HG02610 (cell line): Measurements from ENCODE around the gene PCDHB12.
"Not testable (repeated sequence)": the region's sequence is repeated elsewhere in the genome, so short reads cannot be mapped to it uniquely, and the experiment has no call there.

ENCODE experiments used
- ATAC-seq: cut with Tn5 transposase; IDR thresholded peaks from one replicate; pipeline ENCODE4 v1.9.1; 2021; ENCODE audit warnings: mild to moderate bottlenecking, moderate library complexity; ENCODE audit not compliant: unreplicated experiment

Gene PCDHB12

DNA sequence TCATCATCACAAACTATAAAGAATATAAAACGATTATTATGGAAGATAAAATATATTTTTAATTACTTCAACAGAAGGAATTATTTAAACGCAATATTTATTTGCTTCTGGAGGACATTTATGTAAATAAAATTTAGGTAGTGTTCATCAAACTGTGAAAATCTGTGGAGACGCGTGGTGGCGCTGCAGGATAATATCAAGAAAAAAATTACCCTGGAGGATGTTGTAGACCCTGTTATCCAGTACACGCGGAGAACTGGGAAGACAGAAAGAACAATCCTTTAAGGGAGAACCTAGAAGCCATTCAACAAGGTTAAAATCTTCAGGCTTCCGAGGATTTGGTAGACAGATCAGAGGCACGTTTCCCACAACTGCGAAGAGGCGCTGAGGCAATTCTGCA is at the start of gene PCDHB12:
Gene PCDHB12, plus strand, starts transcription at position 242 of the 400 bp plus-strand sequence. CDS start 189 bp downstream, outside the sequence.
- no peak for ATAC-seq

DNA sequence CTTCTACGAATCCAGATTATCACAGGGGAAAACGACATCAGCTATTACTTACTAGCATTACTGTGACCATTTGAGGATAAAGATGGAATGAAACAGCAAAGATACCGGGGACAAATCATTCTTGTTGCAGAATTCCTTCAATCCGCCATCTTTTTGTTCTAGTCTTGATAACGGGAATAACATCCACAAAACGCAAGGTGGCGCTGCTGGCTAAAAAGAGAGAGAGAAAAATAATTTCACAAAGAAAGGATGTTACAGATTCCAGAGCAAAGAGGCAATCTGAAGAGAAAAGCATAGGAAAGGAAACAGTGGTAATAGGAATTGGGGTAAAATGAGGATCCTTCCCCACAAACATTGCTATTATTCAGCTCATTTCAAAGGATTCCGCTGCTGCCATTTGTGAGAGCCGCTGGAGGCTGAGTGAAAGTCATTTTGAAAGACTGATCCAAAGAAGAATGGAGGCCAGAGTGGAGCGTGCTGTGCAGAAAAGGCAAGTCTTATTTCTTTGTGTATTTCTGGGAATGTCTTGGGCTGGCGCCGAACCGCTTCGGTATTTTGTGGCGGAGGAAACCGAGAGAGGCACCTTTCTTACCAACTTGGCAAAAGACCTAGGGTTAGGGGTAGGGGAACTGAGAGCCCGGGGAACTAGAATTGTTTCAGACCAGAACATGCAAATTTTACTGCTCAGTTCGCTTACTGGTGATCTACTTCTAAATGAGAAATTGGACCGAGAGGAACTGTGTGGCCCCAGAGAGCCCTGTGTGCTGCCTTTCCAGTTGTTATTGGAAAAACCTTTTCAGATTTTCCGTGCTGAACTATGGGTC is 35.9 kb upstream of the PCDHB12 start, which contains the start of gene PCDHB7:
Gene PCDHB7, plus strand, starts transcription at position 264 of the 824 bp plus-strand sequence. Its CDS starts 192 bp downstream, at position 456.
- ATAC-seq = no peak

DNA sequence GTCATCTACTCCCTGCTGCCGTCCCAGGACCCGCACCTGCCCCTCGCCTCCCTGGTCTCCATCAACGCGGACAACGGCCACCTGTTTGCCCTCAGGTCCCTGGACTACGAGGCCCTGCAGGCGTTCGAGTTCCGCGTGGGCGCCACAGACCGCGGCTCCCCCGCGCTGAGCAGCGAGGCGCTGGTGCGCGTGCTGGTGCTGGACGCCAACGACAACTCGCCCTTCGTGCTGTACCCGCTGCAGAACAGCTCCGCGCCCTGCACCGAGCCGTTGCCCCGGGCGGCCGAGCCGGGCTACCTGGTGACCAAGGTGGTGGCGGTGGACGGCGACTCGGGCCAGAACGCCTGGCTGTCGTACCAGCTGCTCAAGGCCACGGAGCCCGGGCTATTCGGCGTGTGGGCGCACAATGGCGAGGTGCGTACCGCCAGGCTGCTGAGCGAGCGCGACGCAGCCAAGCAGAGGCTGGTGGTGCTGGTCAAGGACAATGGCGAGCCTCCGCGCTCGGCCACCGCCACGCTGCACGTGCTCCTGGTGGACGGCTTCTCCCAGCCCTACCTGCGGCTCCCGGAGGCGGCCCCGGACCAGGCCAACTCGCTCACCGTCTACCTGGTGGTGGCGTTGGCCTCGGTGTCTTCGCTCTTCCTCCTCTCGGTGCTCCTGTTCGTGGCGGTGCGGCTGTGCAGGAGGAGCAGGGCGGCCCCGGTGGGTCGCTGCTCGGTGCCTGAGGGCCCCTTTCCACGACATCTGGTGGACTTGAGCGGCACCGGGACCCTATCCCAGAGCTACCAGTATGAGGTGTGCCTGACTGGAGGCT is 34.0 kb upstream of the PCDHB12 start:
- not testable (repeated sequence) for ATAC-seq

DNA sequence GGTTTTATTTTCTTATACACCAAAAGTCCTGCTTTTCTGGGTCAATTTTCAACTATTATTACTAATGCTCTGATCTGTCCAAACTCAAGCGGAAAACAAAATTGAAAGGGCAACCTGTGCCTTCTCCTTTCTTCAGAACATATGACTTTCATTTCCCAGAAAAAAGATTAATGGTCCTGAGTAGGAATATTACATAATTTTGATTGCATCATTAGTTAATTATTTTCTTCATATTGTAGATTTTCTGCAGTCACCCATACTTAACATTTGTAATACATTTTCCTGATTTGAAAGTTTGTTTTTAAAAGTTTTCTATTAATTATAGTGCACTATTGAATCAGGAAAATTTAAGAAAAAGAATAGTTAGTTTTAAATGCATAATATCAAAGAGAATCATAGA is 32.6 kb upstream of the PCDHB12 start:
- no peak for ATAC-seq

DNA sequence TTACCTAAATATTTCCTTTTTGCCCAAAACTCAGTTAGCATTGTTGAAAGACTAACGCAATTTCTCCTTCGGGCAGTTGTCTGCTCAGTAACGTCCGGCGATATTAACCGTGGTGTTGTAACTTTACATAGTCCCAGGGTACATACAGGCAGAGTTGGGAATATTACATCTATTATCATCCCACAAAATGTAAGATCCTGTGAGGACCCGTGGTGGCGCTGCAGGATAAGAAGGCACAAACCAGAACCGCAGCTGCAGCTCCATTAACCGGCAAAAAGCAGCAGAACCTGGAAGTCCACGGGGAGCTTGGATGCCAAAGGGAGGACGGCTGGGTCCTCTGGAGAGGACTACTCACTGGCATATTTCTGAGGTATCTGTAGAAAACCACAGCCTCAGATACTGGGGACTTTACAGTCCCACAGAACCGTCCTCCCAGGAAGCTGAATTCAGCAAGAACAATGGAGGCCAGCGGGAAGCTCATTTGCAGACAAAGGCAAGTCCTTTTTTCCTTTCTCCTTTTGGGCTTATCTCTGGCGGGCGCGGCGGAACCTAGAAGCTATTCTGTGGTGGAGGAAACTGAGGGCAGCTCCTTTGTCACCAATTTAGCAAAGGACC is 30.8 kb upstream of the PCDHB12 start, which contains the start of gene PCDHB8:
Gene PCDHB8, plus strand, starts transcription at position 214 of the 615 bp plus-strand sequence. Its CDS starts 245 bp downstream, at position 459.
- ATAC-seq = not testable (repeated sequence)

DNA sequence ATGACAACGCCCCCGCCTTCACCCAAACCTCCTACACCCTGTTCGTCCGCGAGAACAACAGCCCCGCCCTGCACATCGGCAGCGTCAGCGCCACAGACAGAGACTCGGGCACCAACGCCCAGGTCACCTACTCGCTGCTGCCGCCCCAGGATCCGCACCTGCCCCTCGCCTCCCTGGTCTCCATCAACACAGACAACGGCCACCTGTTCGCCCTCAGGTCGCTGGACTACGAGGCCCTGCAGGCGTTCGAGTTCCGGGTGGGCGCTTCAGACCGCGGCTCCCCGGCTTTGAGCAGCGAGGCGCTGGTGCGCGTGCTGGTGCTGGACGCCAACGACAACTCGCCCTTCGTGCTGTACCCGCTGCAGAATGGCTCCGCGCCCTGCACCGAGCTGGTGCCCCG is 29.1 kb upstream of the PCDHB12 start:
- not testable (repeated sequence) for ATAC-seq

DNA sequence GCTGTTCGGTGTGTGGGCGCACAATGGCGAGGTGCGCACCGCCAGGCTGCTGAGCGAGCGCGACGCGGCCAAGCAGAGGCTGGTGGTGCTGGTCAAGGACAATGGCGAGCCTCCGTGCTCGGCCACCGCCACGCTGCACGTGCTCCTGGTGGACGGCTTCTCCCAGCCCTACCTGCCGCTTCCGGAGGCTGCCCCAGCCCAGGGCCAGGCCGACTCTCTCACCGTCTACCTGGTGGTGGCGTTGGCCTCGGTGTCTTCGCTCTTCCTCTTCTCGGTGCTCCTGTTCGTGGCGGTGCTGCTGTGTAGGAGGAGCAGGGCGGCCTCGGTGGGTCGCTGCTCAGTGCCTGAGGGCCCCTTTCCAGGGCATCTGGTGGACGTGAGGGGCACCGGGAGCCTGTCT is 28.6 kb upstream of the PCDHB12 start:
- ATAC-seq = not testable (repeated sequence)

DNA sequence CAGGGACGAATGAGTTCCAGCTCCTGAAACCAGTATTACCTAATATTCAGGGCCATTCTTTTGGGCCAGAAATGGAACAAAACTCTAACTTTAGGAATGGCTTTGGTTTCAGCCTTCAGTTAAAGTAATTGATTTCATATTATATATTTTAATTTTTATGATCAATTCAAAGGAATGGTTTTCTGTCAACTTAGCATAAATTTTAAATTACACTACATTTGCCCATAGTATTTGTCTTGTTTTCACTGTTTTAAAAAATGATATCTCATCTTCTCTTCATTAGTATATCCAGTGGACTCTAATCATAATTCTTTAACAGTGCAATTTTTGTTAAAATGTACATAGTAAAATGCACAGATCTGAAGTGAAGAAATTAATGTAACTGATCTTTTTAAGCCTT is 28.2 kb upstream of the PCDHB12 start:
- no peak for ATAC-seq

DNA sequence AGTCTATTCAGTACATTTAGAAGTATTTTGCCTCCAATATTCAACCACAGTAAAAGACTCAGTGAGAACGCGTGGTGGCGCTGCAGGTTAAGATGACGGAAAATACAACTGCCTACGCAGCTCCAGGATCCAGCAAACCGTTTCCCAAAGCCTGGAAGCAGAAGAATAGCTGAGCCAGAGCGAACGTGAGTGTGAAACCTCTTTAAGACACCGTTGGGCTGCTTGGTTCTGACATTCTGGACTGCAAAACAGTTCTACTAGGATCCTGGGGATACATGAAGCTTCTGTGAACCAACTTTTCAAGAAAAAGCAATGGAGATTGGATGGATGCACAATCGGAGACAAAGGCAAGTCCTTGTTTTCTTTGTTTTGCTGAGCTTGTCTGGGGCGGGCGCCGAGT is 26.3 kb upstream of the PCDHB12 start, which contains the start of gene PCDHB16:
Gene PCDHB16, plus strand, starts transcription at position 140 of the 400 bp plus-strand sequence. Its CDS starts 173 bp downstream, at position 313.
- ATAC-seq = no peak

DNA sequence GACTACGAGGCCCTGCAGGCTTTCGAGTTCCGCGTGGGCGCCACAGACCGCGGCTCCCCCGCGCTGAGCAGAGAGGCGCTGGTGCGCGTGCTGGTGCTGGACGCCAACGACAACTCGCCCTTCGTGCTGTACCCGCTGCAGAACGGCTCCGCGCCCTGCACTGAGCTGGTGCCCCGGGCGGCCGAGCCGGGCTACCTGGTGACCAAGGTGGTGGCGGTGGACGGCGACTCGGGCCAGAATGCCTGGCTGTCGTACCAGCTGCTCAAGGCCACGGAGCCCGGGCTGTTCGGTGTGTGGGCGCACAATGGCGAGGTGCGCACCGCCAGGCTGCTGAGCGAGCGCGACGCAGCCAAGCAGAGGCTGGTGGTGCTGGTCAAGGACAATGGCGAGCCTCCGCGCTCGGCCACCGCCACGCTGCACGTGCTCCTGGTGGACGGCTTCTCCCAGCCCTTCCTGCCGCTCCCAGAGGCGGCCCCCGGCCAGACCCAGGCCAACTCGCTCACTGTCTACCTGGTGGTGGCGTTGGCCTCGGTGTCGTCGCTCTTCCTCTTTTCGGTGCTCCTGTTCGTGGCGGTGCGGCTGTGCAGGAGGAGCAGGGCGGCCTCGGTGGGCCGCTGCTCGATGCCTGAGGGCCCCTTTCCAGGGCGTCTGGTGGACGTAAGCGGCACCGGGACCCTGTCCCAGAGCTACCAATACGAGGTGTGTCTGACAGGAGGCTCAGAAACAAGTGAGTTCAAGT is 24.2 kb upstream of the PCDHB12 start:
- ATAC-seq = not testable (repeated sequence)

DNA sequence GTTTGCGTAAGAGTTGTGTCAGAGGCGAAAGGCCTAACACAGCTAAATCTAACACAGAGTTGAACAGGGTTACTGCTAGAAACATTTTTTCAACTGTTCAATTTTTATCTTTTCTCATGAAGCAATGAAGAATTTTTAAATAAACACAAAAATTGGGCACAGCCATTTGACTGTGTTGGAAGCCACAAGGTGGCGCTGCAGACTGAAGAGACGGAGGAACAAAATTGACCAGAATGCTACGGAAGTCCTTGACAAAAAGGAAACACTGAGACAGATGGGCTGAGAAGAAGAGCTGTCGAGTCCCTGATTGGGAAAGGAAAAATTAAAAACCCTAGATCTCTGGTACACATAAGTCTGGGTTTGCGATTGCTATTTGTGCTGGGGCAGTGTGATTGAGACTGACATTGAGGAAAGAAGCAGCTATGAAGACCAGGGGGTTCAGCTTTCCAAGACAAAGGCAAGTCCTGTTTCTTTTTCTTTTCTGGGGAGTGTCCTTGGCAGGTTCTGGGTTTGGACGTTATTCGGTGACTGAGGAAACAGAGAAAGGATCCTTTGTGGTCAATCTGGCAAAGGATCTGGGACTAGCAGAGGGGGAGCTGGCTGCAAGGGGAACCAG is 21.5 kb upstream of the PCDHB12 start, which contains the start of gene PCDHB9:
Gene PCDHB9, plus strand, starts transcription at position 265 of the 616 bp plus-strand sequence. Its CDS starts 158 bp downstream, at position 423.
- ATAC-seq = no peak

DNA sequence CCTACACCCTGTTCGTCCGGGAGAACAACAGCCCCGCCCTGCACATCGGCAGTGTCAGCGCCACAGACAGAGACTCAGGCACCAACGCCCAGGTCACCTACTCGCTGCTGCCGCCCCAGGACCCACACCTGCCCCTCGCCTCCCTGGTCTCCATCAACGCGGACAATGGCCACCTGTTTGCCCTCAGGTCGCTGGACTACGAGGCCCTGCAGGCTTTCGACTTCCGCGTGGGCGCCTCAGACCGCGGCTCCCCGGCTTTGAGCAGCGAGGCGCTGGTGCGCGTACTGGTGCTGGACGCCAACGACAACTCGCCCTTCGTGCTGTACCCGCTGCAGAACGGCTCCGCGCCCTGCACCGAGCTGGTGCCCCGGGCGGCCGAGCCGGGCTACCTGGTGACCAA is 19.8 kb upstream of the PCDHB12 start:
- ATAC-seq = not testable (repeated sequence)

DNA sequence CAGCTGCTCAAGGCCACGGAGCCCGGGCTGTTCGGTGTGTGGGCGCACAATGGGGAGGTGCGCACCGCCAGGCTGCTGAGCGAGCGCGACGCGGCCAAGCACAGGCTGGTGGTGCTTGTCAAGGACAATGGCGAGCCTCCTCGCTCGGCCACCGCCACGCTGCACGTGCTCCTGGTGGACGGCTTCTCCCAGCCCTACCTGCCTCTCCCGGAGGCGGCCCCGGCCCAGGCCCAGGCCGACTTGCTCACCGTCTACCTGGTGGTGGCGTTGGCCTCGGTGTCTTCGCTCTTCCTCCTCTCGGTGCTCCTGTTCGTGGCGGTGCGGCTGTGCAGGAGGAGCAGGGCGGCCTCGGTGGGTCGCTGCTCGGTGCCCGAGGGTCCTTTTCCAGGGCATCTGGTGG is 19.4 kb upstream of the PCDHB12 start:
- not testable (repeated sequence) for ATAC-seq

DNA sequence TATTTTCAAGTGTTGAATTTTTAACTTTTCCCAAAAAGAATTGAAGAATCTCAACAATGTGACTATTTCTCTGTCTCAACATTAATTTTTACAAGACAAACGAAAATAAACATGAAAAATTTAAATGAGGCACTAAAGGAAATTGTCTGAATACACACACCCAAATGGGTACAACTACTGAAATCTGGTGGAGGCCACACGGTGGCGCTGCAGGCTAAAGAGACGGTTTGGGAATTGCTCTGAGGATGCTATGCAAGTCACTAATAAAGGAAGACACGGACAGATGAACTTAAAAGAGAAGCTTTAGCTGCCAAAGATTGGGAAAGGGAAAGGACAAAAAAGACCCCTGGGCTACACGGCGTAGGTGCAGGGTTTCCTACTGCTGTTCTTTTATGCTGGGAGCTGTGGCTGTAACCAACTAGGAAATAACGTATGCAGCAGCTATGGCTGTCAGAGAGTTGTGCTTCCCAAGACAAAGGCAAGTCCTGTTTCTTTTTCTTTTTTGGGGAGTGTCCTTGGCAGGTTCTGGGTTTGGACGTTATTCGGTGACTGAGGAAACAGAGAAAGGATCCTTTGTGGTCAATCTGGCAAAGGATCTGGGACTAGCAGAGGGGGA is 16.3 kb upstream of the PCDHB12 start, which contains the start of gene PCDHB10:
Gene PCDHB10, plus strand, starts transcription at position 244 of the 616 bp plus-strand sequence. Its CDS starts 200 bp downstream, at position 444.
- ATAC-seq = no peak

DNA sequence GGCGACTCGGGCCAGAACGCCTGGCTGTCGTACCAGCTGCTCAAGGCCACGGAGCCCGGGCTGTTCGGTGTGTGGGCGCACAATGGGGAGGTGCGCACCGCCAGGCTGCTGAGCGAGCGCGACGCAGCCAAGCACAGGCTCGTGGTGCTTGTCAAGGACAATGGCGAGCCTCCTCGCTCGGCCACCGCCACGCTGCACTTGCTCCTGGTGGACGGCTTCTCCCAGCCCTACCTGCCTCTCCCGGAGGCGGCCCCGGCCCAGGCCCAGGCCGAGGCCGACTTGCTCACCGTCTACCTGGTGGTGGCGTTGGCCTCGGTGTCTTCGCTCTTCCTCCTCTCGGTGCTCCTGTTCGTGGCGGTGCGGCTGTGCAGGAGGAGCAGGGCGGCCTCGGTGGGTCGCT is 14.2 kb upstream of the PCDHB12 start:
- not testable (repeated sequence) for ATAC-seq

DNA sequence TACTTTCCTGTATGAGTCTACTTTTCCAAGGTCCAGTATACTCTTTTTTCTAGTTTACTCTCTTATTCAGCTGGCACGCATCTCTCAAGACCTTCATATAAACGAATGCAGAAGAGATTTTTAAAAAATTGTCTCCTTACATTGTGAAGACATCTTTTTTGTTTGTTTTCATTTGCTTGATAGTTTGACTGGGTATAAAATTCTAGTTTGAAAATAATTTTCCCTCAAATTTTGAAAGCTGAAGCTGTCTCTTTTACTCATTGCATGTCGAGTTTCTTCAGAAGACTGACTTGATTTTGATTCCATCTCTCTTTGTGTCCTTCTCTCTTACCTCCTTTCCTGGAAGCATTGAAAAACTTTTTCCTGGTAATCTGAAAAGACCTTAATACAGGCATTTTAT is 12.2 kb upstream of the PCDHB12 start:
- ATAC-seq = no peak

DNA sequence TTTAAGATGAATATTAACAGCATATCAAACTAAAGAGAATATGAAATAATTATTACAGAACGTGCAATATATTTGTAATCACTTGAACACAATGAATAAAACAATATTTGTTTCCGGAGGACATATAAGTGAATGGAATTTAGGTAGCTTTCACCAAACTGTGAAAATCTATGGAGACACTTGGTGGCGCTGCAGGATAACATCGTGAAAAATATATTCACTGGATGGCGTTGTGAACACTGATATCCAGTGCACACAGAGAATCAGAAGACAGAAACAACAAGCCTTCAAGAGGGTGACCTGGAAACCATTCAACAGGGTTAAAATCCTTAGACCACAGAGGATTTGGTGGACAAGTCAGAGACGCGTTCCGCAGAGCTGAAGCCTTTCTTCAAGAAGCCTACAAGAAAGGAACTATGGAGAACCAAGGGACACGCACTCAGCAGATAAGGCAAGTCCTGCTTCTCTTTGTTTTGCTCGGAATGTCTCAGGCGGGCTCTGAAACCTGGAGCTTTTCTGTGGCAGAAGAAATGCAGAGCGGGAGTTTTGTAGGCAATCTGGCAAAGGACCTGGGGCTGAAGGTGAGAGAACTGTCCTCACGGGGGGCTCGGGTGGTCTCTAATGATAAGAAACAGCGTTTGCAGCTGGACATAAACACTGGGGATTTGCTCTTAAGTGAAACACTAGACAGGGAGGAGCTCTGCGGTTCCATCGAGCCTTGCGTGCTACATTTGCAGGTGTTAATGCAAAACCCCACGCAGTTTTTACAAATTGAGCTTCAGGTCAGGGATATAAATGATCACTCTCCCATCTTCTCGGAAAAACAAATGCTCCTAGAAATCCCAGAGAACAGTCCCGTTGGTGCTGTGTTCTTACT is 8.9 kb upstream of the PCDHB12 start, which contains the start of gene PCDHB11:
Gene PCDHB11, plus strand, starts transcription at position 269 of the 877 bp plus-strand sequence. Its CDS starts 148 bp downstream, at position 417.
- ATAC-seq = no peak

DNA sequence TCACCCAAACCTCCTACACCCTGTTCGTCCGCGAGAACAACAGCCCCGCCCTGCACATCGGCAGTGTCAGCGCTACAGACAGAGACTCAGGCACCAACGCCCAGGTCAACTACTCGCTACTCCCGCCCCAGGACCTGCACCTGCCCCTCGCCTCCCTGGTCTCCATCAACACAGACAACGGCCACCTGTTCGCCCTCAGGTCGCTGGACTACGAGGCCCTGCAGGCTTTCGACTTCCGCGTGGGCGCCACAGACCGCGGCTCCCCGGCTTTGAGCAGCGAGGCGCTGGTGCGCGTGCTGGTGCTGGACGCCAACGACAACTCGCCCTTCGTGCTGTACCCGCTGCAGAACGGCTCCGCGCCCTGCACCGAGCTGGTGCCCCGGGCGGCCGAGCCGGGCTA is 7.4 kb upstream of the PCDHB12 start:
- not testable (repeated sequence) for ATAC-seq
